ENCODE results near the gene EFNB2. TPM values are rescaled to one million over a fixed set of nuclear protein-coding genes. Genes with fewer than 3 reads are reported as not detected.
A peak's percentile ranks its signal among the peaks of the same experiment; 100 is the strongest.

Gene EFNB2
- total RNA-seq, 1 donor from 2014 or later = 10.1 TPM

DNA sequence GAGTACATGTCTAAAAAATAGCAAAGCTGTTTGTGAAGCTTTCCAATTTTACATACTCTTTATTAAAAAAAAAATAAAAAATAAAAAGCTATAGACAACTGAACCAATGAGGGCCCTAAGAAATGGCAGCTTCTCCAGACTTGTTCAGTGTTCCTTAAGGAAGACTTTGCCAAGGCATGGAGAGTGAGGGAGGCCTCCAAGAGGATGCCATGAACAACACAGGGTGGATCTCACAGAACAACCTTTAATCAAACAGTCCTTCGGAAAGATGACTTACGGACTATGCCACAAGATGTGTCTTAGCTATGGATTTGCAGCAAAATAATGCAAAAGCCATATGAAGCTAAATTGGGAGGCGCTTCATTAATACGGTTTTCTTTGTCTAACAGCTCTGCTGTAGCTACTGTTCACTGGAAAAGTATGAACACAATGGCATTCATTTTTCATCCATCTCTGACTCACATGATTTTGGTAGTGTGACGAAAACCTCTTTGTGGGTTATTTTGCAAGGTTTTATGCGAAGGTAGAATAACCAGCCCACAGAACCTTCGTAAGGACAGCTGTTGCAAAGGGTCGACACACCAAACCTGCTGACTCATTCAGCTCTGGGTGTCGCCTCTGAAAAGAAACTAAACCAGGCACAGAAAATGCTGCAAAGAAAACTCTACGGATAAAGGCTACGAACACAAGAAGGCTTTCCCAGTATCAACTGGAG, 27.7 kb downstream of the EFNB2 start:
- TF ChIP-seq, protein P1, sequence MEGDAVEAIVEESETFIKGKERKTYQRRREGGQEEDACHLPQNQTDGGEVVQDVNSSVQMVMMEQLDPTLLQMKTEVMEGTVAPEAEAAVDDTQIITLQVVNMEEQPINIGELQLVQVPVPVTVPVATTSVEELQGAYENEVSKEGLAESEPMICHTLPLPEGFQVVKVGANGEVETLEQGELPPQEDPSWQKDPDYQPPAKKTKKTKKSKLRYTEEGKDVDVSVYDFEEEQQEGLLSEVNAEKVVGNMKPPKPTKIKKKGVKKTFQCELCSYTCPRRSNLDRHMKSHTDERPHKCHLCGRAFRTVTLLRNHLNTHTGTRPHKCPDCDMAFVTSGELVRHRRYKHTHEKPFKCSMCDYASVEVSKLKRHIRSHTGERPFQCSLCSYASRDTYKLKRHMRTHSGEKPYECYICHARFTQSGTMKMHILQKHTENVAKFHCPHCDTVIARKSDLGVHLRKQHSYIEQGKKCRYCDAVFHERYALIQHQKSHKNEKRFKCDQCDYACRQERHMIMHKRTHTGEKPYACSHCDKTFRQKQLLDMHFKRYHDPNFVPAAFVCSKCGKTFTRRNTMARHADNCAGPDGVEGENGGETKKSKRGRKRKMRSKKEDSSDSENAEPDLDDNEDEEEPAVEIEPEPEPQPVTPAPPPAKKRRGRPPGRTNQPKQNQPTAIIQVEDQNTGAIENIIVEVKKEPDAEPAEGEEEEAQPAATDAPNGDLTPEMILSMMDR (IDR thresholded peaks at IDR 0.05; ENCODE audit: borderline replicate concordance) = no peak
- no peak overlapping the region for H3K4me3 ChIP-seq

DNA sequence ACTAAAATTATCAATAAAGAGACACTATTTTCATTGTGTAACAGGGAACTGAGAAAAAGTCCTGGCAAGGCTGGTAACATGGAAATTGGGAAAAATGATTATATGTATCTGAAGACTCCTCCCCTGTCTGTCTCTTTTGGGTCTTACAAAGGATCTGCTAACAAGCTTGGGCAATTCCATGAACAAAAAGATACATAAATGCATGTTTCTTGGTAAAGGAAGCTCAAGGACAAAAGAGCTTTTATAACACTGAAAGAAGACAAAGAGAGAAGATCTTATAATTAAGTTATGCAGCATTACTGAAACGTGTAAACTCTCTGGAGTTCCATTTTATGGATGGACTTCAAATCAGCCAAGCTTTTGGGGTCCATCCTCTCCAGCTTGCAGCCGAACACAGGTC, 29.2 kb downstream of the EFNB2 start:
- H3K9me3 ChIP-seq (replicated peaks) = no peaks in the 10 kb centered on the region
- intact Hi-C loops (cut with micrococcal nuclease) = no loop called here
- H3K27me3 ChIP-seq (ENCODE audit: low read depth) = no peaks in the 10 kb centered on the region
- H3K4me1 ChIP-seq = peaks cover 39% of the 10 kb centered on the region
- H3K36me3 ChIP-seq = peaks cover 5% of the 10 kb centered on the region
- H3K4me3 ChIP-seq = no peak overlapping the region
- no peak for DNase-seq
- TF ChIP-seq, protein P1 (IDR thresholded peaks at IDR 0.05; ENCODE audit: borderline replicate concordance) = no peak
- H3K27ac ChIP-seq (replicated peaks) = no peak overlapping the region

More for the DNA sequence above, 27.7 kb downstream of the EFNB2 start:
- no peaks in the 10 kb centered on the region for H3K27me3 ChIP-seq (ENCODE audit: low read depth)
- peak overlapping the region; percentile 10 for H3K27ac ChIP-seq (replicated peaks)
- no peaks in the 10 kb centered on the region for H3K9me3 ChIP-seq (replicated peaks)
- intact Hi-C loops (cut with micrococcal nuclease) = no loop called here
- H3K36me3 ChIP-seq = peaks cover 5% of the 10 kb centered on the region
- peaks cover 39% of the 10 kb centered on the region for H3K4me1 ChIP-seq
- DNase-seq = no peak

DNA sequence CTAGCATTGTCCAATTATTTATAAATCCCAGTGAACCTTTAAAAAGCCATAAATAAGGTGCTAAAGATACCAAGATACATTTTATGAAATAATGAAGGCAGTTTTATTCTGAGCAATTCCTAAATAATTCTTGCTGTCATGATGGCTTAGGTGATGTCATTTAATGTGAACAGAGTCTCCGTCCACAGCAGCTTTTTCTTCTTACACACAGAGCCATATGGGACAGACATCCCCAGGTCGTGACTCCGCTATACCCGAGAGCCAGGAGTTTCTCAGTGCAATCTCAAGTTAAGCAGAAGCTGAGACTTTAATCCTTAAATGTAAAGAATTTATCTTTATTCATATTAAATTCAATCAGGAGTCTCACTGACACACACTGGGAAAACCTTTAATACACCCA, 29.7 kb downstream of the EFNB2 start:
- Histone ChIP-seq H3K4me3 (no peak overlapping the region), H3K27me3 (ENCODE audit: low read depth) (no peaks in the 10 kb centered on the region), H3K9me3 (replicated peaks) (no peaks in the 10 kb centered on the region), H3K36me3 (peaks cover 5% of the 10 kb centered on the region), H3K4me1 (peaks cover 42% of the 10 kb centered on the region), H3K27ac (replicated peaks) (no peak overlapping the region)
- DNase-seq = no peak
- intact Hi-C loops (cut with micrococcal nuclease) = no loop called here
- TF ChIP-seq, protein P1 (IDR thresholded peaks at IDR 0.05; ENCODE audit: borderline replicate concordance) = no peak

DNA sequence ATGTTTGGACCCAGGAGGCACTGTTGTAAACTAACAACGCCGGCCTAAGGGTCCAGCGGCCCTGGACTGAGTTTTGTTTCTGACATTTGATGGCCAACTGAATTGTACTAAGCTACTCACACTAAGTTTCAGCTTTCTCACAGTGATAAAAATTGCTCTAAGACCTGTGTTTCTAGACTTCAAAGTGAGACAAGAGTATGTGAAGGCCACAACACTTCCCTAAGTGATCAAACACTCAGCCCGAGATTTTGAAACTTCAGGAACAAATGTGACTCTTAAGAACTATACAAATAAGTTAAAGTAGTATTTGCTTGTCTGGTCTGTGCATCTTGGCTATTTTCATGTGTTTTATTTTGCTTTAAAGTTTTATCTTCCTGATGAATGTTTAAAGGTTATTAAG, 30.2 kb downstream of the EFNB2 start:
- TF ChIP-seq, protein P1 (IDR thresholded peaks at IDR 0.05; ENCODE audit: borderline replicate concordance) = no peak
- no peak overlapping the region for H3K4me3 ChIP-seq
- intact Hi-C loops (cut with micrococcal nuclease) = no loop called here
- no peak overlapping the region for H3K27ac ChIP-seq (replicated peaks)
- H3K36me3 ChIP-seq = peaks cover 1% of the 10 kb centered on the region
- no peaks in the 10 kb centered on the region for H3K27me3 ChIP-seq (ENCODE audit: low read depth)
- H3K9me3 ChIP-seq (replicated peaks) = no peaks in the 10 kb centered on the region
- DNase-seq = no peak
- H3K4me1 ChIP-seq = peaks cover 46% of the 10 kb centered on the region

DNA sequence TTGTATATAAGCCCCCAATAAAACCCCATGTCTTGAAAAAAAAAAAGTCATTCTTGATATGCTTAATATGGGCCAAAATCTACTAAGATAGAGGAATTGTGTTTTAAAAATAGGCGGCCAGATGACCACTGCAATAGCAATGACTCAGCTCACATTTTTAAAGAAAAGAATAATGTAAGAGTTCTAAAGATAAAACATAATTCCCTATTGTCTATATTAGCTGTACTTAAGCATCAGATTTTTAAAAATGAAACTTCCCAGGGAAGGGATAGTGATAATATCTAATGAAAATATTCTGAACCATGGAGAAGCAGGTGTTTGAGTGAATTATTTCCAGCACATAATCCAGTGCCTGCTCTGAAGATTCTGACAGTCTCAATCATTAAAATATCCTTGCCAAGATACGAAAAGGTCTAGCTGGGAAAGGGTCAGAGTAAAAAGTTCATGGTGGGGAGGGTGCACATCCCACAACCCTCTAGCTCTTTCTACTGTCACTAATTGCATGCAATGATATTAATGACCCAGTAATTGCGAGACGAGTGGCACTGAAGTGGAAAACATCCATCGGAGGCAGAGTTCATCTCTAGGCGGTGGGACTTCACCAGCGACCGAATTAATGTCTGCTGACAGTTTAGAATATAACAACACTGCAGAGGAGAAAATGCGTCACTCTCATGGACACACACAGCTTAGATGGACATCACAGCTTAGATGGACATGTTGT, 31.6 kb downstream of the EFNB2 start:
- no peaks in the 10 kb centered on the region for H3K36me3 ChIP-seq
- peaks cover 56% of the 10 kb centered on the region for H3K4me1 ChIP-seq
- H3K4me3 ChIP-seq = no peak overlapping the region
- peak overlapping the region; percentile 27 for H3K27ac ChIP-seq (replicated peaks)
- intact Hi-C loops (cut with micrococcal nuclease) = no loop called here
- no peaks in the 10 kb centered on the region for H3K27me3 ChIP-seq (ENCODE audit: low read depth)
- no peaks in the 10 kb centered on the region for H3K9me3 ChIP-seq (replicated peaks)
- no peak for DNase-seq
- TF ChIP-seq, protein P1 (IDR thresholded peaks at IDR 0.05; ENCODE audit: borderline replicate concordance) = no peak
